Calu3 (cell line): ENCODE data around the gene ARRB1. TPM values are rescaled to one million over a fixed set of nuclear protein-coding genes. Genes with fewer than 3 reads are reported as not detected.

Source experiments
- BruUV-seq: library from RNA; stranded (reverse); fragments of 400-500 nt; replicated peaks from 2 replicates; lab custom pipeline; 2021; lab: Mats Ljungman, UMichigan
- CTCF ChIA-PET: fragments of 300-600 bp; sonication (Branson Sonifier 250); formaldehyde crosslinking; loops from one replicate; lab custom pipeline; 2022; ENCODE audit warnings: antibody characterized with exemption; lab: Charles Lee
- DNase-seq: peaks from one replicate; pipeline ENCODE4 v3.0.0; 2022
- H3K27ac Mint-ChIP-seq: one replicate; pipeline ENCODE4 v1.8.0; 2022; ENCODE audit warnings: mixed read lengths; ENCODE audit not compliant: unreplicated experiment
- H3K27me3 Mint-ChIP-seq: one replicate; pipeline ENCODE4 v1.8.0; 2022; ENCODE audit warnings: mixed read lengths; ENCODE audit not compliant: unreplicated experiment
- H3K36me3 Mint-ChIP-seq: one replicate; pipeline ENCODE4 v1.8.0; 2022; ENCODE audit warnings: mild to moderate bottlenecking, moderate library complexity, mixed read lengths; ENCODE audit not compliant: insufficient read depth, unreplicated experiment
- H3K4me1 Mint-ChIP-seq: one replicate; pipeline ENCODE4 v1.8.0; 2022; ENCODE audit warnings: mild to moderate bottlenecking, low read depth, mixed read lengths; ENCODE audit not compliant: unreplicated experiment
- H3K4me3 Mint-ChIP-seq: one replicate; pipeline ENCODE4 v1.8.0; 2022; ENCODE audit warnings: mild to moderate bottlenecking, low read depth, moderate library complexity, mixed read lengths; ENCODE audit not compliant: unreplicated experiment
- H3K9me3 Mint-ChIP-seq: one replicate; pipeline ENCODE4 v1.8.0; 2022; ENCODE audit warnings: low read depth, mixed read lengths; ENCODE audit not compliant: unreplicated experiment
- intact Hi-C: fragments of 100-400 bp; cut with micrococcal nuclease; formaldehyde crosslinking; loops from one replicate; pipeline ENCODE4 v1.10.0; 2022; ENCODE audit not compliant: unreplicated experiment
- total RNA-seq: library from RNA; stranded (reverse); gene quantifications from 2 replicates; pipeline ENCODE4 v1.2.3, GENCODE V29; 2022
- TF ChIP-seq, protein P1 (sequence below): fragments of 200-600 bp; IDR thresholded peaks from one replicate; pipeline ENCODE4 v1.8.0; 2022; ENCODE audit warnings: antibody characterized with exemption; ENCODE audit not compliant: unreplicated experiment

ARRB1 gene
- total RNA-seq, 1 experiment from 2014 or later: 8.7 TPM

DNA sequence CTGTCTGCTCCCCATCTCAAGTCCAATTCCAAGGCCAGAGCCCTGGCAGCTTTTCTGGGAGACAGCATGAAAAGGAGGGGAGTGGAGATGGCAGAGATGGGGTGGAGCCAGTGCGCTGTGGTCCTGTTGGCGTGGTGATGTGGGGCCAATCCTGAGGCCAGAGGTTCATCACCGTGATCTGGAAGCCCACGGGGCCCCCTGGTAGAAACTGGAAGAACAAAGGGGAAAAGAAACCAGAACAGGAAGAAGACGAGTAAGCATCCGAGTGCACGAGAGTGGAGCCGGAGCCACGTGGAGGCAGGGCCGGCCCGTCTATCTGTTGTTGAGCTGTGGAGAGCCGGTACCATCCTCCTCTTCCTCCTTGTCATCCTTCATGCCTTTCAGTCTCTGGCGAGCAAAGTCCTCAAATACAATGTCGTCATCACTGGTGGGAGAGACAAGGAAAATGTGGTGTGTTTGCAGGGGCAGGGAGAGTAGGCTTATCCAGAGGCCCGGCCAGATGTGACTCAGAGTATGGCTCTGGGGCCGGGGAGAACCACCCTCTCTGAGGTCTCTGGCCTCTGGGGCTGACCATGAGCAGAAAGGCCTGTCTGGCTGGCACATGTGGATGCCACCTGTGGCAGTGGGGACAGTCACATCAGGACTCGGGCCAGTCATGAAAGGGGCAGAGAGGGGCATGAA is 85.5 kb downstream of the ARRB1 start:
- DNase-seq: no peak
- peaks cover 11% of the 10 kb centered on the region for H3K27me3 Mint-ChIP-seq
- CTCF ChIA-PET: no interaction called here
- no TSS peak for BruUV-seq
- intact Hi-C loops: no loop called here
- H3K4me3 Mint-ChIP-seq: no peak overlapping the region
- no peak overlapping the region for H3K27ac Mint-ChIP-seq
- no peaks in the 10 kb centered on the region for H3K9me3 Mint-ChIP-seq
- H3K36me3 Mint-ChIP-seq: no peaks in the 10 kb centered on the region
- no peaks in the 10 kb centered on the region for H3K4me1 Mint-ChIP-seq
- TF ChIP-seq, protein P1, sequence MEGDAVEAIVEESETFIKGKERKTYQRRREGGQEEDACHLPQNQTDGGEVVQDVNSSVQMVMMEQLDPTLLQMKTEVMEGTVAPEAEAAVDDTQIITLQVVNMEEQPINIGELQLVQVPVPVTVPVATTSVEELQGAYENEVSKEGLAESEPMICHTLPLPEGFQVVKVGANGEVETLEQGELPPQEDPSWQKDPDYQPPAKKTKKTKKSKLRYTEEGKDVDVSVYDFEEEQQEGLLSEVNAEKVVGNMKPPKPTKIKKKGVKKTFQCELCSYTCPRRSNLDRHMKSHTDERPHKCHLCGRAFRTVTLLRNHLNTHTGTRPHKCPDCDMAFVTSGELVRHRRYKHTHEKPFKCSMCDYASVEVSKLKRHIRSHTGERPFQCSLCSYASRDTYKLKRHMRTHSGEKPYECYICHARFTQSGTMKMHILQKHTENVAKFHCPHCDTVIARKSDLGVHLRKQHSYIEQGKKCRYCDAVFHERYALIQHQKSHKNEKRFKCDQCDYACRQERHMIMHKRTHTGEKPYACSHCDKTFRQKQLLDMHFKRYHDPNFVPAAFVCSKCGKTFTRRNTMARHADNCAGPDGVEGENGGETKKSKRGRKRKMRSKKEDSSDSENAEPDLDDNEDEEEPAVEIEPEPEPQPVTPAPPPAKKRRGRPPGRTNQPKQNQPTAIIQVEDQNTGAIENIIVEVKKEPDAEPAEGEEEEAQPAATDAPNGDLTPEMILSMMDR: no peak

DNA sequence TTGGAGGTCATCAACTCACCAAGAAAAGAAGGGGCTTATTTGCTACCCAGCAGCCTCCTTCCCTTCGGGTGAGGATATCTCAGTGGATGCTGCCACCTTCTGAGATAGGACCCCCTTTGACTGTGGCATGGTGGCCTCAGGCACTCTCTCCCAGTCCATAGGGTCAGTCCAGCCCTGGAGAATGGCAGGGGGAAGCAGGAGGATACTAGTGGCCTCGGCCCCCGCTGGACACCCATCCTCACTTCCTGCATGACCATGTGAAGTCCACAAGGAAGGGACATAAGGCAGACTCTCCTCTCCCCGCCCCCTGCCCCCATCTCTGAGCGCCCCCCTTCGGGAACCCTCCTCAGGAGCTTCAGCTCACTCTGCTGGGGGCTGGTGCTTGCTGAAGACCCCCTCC is 86.5 kb downstream of the ARRB1 start:
- no peaks in the 10 kb centered on the region for H3K9me3 Mint-ChIP-seq
- H3K27me3 Mint-ChIP-seq: peaks cover 15% of the 10 kb centered on the region
- H3K4me1 Mint-ChIP-seq: no peaks in the 10 kb centered on the region
- TF ChIP-seq, protein P1: no peak
- no peak for DNase-seq
- CTCF ChIA-PET: no interaction called here
- no peak overlapping the region for H3K27ac Mint-ChIP-seq
- no peak overlapping the region for H3K4me3 Mint-ChIP-seq
- no TSS peak for BruUV-seq
- intact Hi-C loops: no loop called here
- H3K36me3 Mint-ChIP-seq: no peaks in the 10 kb centered on the region

DNA sequence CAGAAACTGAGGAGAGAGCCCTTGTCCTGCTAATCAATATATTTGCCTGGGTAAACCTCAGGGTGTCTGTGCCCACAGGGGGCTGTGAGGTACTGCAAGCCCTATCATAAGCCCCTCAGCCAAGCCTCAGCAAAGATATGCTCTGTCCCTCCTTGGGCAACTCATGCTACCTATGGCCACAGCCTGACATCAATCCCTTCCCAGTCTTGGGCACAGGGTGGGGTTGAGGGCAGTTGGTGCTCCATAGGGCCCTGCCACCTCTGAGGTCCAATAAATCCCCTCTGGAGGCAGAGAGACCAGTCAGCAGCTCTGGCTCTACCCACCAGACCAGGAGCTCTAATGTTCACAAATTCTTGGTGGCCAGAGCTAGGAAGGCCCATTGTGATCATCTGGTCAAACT is 87.1 kb downstream of the ARRB1 start:
- TF ChIP-seq, protein P1: no peak
- Mint-ChIP-seq H3K27me3 (peaks cover 21% of the 10 kb centered on the region), H3K4me3 (no peak overlapping the region), H3K27ac (no peak overlapping the region), H3K36me3 (no peaks in the 10 kb centered on the region), H3K9me3 (no peaks in the 10 kb centered on the region), H3K4me1 (no peaks in the 10 kb centered on the region)
- DNase-seq: no peak
- BruUV-seq: no TSS peak
- CTCF ChIA-PET: interaction anchor here (1.6 kb wide), 1 partner anchor 77 kb away, joined by 4 read pairs; no protein-coding TSS in a partner anchor
- intact Hi-C loops: no loop called here

DNA sequence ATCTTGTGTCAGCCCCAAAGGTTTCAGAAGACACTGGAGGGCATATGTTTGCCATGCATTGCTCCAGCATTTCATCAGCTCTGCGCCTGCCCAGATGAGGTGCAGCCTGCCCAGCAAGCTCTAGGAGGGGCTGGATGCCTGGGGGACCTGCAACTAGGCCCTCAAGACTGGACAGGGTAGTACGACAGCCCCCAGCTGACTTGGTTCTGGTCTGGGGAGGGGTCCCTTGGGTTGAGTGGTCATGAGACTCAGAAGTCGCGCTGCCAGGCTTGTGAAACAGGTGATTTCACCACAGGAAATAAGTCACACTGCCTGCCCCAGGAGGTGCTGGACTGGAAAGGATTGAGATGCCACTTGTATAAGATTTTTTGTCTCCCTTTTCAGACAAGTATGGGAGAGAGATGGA is 87.5 kb downstream of the ARRB1 start:
- Mint-ChIP-seq H3K9me3 (no peaks in the 10 kb centered on the region), H3K36me3 (no peaks in the 10 kb centered on the region), H3K27me3 (peaks cover 25% of the 10 kb centered on the region), H3K27ac (no peak overlapping the region), H3K4me3 (no peak overlapping the region), H3K4me1 (no peaks in the 10 kb centered on the region)
- intact Hi-C loops: no loop called here
- CTCF ChIA-PET: interaction anchor here (1.6 kb wide), 1 partner anchor 77 kb away, joined by 4 read pairs; no protein-coding TSS in a partner anchor
- no peak for DNase-seq
- TF ChIP-seq, protein P1: no peak
- BruUV-seq: no TSS peak
